OCI-LY3 (cell line): ENCODE results near the gene ZC3H18.

ENCODE experiments used
- H2AFZ ChIP-seq: fragments of 200-600, 300-600 bp; shearing (Covaris generic); 2 replicates; pipeline ENCODE4 v1.6.0; 2014; ENCODE audit warnings: antibody characterized with exemption, low read depth, low read length
- H3K27ac ChIP-seq: fragments of 200-600, 300-600 bp; sonication (generic); 2 replicates; pipeline ENCODE4 v1.5.1; 2014; ENCODE audit warnings: mild to moderate bottlenecking, low read length, moderate library complexity, mixed read lengths
- H3K27me3 ChIP-seq: fragments of 200-600, 300-600 bp; sonication (generic); 2 replicates; pipeline ENCODE4 v1.6.1; 2014; ENCODE audit warnings: low read depth, low read length, mixed read lengths
- H3K36me3 ChIP-seq: fragments of 200-600, 300-600 bp; sonication (generic); replicated peaks from 2 replicates; pipeline ENCODE3; 2014; ENCODE audit warnings: low read depth, low read length, mixed read lengths
- H3K4me1 ChIP-seq: fragments of 300-600, 200-600 bp; sonication (generic); 2 replicates; pipeline ENCODE4 v1.6.1; 2014; ENCODE audit warnings: low read length, mixed read lengths
- H3K4me2 ChIP-seq: fragments of 200-600, 300-600 bp; sonication (generic); 2 replicates; pipeline ENCODE4 v1.6.1; 2014; ENCODE audit warnings: low read length, mixed read lengths
- H3K4me3 ChIP-seq: fragments of 300-600, 200-600 bp; sonication (generic); 2 replicates; pipeline ENCODE4 v1.5.1; 2014; ENCODE audit warnings: antibody characterized with exemption, mild to moderate bottlenecking, low read length, moderate library complexity
- H3K79me2 ChIP-seq: fragments of 300-600, 200-600 bp; shearing (Covaris generic); 2 replicates; pipeline ENCODE4 v1.6.1; 2014; ENCODE audit warnings: mild to moderate bottlenecking, low read length, mixed read lengths
- H3K9ac ChIP-seq: fragments of 300-600, 200-600 bp; shearing (Covaris generic); 2 replicates; pipeline ENCODE4 v1.6.0; 2014; ENCODE audit warnings: mild to moderate bottlenecking, low read length, moderate library complexity
- H3K9me3 ChIP-seq: fragments of 200-600, 300-600 bp; shearing (Covaris generic); 2 replicates; pipeline ENCODE4 v1.6.1; 2014; ENCODE audit warnings: low read length, mixed read lengths; ENCODE audit not compliant: insufficient read depth
- H4K20me1 ChIP-seq: fragments of 200-600, 300-600 bp; sonication (generic); 2 replicates; pipeline ENCODE4 v1.6.1; 2016; ENCODE audit warnings: low read length, mixed read lengths; ENCODE audit not compliant: insufficient read depth
- EZH2phosphoT487 ChIP-seq: fragments of 200-600 bp; shearing (Covaris generic); IDR thresholded peaks from 2 replicates; pipeline ENCODE4 v1.6.1; 2018; ENCODE audit warnings: antibody characterized with exemption, mixed run types, low read depth
- TF ChIP-seq, protein P1 (sequence below): fragments of 200-600, 300-600 bp; sonication (generic); IDR thresholded peaks from 2 replicates; pipeline ENCODE4 v1.5.1; 2014; ENCODE audit warnings: antibody characterized with exemption, low read length, low read depth

The ZC3H18 gene

DNA sequence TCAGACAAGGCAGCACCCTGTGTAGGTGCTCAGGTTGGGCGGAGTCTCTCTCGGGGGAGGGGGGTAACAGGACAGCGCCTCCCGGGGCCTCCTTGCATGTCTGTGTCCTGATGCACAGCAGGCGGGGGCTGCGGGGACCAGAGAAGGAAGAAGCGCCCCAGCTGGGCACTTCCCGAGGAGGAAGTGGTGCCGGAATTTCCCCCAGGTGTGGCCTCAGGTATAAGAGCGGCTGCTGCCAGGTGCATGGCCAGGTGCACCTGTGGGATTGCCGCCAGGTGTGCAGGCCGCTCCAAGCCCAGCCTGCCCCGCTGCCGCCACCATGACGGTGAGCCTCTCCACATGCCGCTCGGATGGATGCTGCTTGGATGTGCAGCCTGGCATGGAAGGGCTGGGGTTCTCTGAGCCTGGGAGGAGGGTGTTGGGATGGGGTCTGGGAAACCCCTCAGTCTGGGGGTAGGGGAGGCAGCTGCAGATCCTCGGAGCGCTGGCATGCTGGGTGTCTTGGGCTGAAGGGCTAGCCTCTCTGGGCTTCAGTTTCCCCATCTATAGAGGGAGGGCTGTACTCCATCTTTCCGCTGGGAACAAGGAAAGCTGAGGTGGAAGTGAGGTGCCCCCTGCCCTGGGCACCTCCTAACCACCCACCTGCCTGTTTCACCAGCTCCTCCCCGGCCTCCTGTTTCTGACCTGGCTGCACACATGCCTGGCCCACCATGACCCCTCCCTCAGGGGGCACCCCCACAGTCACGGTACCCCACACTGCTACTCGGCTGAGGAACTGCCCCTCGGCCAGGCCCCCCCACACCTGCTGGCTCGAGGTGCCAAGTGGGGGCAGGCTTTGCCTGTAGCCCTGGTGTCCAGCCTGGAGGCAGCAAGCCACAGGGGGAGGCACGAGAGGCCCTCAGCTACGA, 68.4 kb downstream of the ZC3H18 start, which contains the start of gene IL17C:
Gene IL17C (plus strand): TSS at position 250 of the 908 bp plus-strand sequence. CDS start 70 bp downstream, at position 320.
- Histone ChIP-seq H3K4me1 (peaks cover 38% of the 10 kb centered on the region), H3K36me3 (peaks cover 5% of the 10 kb centered on the region), H3K9ac (no peak within 1 kb of the TSS), H3K27me3 (peaks cover 66% of the 10 kb centered on the region), H4K20me1 (peaks cover 21% of the 10 kb centered on the region), H3K4me2 (peak within 1 kb of the TSS; percentile 31; the same call in 1 of the 2 replicates), H2AFZ (no peak within 1 kb of the TSS), H3K4me3 (no peak within 1 kb of the TSS), H3K79me2 (no peaks in the 10 kb centered on the region), H3K9me3 (no peaks in the 10 kb centered on the region), H3K27ac (no peak within 1 kb of the TSS)
- TF ChIP-seq, protein P1, sequence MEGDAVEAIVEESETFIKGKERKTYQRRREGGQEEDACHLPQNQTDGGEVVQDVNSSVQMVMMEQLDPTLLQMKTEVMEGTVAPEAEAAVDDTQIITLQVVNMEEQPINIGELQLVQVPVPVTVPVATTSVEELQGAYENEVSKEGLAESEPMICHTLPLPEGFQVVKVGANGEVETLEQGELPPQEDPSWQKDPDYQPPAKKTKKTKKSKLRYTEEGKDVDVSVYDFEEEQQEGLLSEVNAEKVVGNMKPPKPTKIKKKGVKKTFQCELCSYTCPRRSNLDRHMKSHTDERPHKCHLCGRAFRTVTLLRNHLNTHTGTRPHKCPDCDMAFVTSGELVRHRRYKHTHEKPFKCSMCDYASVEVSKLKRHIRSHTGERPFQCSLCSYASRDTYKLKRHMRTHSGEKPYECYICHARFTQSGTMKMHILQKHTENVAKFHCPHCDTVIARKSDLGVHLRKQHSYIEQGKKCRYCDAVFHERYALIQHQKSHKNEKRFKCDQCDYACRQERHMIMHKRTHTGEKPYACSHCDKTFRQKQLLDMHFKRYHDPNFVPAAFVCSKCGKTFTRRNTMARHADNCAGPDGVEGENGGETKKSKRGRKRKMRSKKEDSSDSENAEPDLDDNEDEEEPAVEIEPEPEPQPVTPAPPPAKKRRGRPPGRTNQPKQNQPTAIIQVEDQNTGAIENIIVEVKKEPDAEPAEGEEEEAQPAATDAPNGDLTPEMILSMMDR: no peak
- TF ChIP-seq EZH2phosphoT487: no peak

DNA sequence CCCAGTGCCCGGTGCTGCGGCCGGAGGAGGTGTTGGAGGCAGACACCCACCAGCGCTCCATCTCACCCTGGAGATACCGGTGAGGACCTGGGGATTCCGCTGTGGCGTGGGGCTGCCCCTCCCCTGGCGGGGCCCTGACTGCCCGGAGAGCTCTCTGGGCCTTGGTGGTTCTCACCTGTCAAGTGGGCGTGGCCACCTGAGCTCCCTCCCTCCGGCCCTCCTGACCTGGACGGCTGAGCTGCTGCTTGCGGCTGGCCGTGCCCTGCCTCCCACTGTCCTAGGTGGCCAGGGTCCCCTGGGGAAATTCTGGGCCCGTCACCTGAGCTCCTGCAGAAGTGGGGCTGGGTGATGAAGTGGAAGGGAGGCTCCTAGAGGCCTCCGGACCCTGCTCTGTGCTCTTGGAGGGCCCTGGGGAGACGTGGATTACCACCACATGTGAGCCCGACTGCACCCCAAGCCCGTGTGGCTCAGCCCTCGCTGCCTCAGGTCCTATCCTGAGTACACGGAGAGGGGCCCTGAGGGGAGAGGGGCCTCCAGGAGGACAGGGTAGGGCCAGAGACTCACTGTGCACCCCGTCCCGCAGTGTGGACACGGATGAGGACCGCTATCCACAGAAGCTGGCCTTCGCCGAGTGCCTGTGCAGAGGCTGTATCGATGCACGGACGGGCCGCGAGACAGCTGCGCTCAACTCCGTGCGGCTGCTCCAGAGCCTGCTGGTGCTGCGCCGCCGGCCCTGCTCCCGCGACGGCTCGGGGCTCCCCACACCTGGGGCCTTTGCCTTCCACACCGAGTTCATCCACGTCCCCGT, 69.2 kb downstream of the ZC3H18 start:
- Histone ChIP-seq H2AFZ (no peak overlapping the region), H3K36me3 (peaks cover 13% of the 10 kb centered on the region), H3K9me3 (no peaks in the 10 kb centered on the region), H4K20me1 (peaks cover 30% of the 10 kb centered on the region), H3K79me2 (no peaks in the 10 kb centered on the region), H3K4me1 (peaks cover 31% of the 10 kb centered on the region), H3K9ac (no peak overlapping the region), H3K27ac (no peak overlapping the region), H3K4me3 (no peak overlapping the region), H3K27me3 (peaks cover 65% of the 10 kb centered on the region), H3K4me2 (peak overlapping the region; percentile 31; the same call in 1 of the 2 replicates)
- 0 out of 2 replicates have a peak, but pooled peaks have one; percentile 35 for TF ChIP-seq EZH2phosphoT487
- TF ChIP-seq, protein P1: no peak

DNA sequence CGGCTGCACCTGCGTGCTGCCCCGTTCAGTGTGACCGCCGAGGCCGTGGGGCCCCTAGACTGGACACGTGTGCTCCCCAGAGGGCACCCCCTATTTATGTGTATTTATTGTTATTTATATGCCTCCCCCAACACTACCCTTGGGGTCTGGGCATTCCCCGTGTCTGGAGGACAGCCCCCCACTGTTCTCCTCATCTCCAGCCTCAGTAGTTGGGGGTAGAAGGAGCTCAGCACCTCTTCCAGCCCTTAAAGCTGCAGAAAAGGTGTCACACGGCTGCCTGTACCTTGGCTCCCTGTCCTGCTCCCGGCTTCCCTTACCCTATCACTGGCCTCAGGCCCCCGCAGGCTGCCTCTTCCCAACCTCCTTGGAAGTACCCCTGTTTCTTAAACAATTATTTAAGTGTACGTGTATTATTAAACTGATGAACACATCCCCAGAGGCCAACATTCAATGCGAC, 69.9 kb downstream of the ZC3H18 start:
- peaks cover 58% of the 10 kb centered on the region for H3K27me3 ChIP-seq
- TF ChIP-seq EZH2phosphoT487: no peak
- TF ChIP-seq, protein P1: no peak
- no peak overlapping the region for H3K27ac ChIP-seq
- H4K20me1 ChIP-seq: peaks cover 35% of the 10 kb centered on the region
- H3K79me2 ChIP-seq: no peaks in the 10 kb centered on the region
- peaks cover 24% of the 10 kb centered on the region for H3K4me1 ChIP-seq
- no peak overlapping the region for H2AFZ ChIP-seq
- H3K4me3 ChIP-seq: no peak overlapping the region
- no peaks in the 10 kb centered on the region for H3K9me3 ChIP-seq
- no peak overlapping the region for H3K9ac ChIP-seq
- peaks cover 16% of the 10 kb centered on the region for H3K36me3 ChIP-seq
- peak overlapping the region; percentile 31; the same call in 1 of the 2 replicates for H3K4me2 ChIP-seq
